DMS 273 (cell line): ENCODE results near the gene XIRP1.
"Not testable (repeated sequence)": the region's sequence is repeated elsewhere in the genome, so short reads cannot be mapped to it uniquely, and the experiment has no call there.

Experiments
- DNase-seq: peaks from one replicate; lab custom pipeline; 2025; ENCODE audit not compliant: unreplicated experiment; lab: John Stamatoyannopoulos, UW

Gene XIRP1

GRCh38 chr3:39192490-39193092, at the start of gene XIRP1:
Gene XIRP1, minus strand, starts transcription at chr3:39192595. Its CDS starts 3,150 bp downstream, at chr3:39189445.
- no peak for DNase-seq

- DNase-seq = no peak
Observed at GRCh38 chr3:39241561-39241960, 49.2 kb upstream of the XIRP1 start.

GRCh38 chr3:39237027-39237426, 44.6 kb upstream of the XIRP1 start:
- DNase-seq = no peak

- DNase-seq = no peak
Observed at GRCh38 chr3:39234651-39235050, 42.3 kb upstream of the XIRP1 start.

DNA sequence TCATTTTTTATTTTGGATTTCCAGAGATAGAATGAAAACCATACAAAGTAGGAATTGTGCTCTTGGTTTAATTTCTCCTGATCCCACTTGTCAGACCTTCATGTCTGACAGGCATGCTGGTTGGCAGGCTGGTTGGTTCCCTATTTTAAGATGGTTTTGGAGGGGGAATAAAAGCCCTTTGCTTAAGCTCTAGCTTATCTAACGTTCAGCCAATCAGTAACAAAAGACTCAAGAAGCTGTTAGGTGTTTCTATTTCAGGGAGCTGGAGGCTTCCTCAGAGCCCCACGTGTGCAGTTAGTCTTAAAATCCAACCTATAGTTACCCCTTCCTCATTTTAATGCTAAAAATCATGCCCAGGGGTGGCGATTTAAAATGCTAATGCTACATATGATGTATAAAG, 40.5 kb upstream of the XIRP1 start:
- DNase-seq = no peak

- no peak for DNase-seq
Observed at GRCh38 chr3:39230453-39230852, 38.1 kb upstream of the XIRP1 start.

DNA sequence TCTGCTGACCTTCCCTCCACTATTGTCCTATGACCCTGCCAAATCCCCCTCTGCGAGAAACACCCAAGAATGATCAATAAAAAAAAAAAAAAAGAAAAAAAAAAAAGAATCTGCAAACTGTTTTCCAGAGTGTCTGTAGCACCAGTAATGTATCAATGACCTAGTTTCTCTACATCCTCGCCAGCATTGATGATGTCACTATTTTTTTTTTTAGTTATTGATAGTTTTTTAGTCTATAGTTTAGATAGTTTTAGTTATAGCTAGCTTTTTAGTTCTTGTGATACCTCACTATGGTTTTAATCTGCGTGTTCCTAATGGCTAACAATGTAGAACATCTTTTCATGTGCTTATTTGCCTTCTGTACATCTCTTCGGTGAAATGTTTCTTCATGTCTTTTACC, 36.1 kb upstream of the XIRP1 start:
- DNase-seq = no peak

DNA sequence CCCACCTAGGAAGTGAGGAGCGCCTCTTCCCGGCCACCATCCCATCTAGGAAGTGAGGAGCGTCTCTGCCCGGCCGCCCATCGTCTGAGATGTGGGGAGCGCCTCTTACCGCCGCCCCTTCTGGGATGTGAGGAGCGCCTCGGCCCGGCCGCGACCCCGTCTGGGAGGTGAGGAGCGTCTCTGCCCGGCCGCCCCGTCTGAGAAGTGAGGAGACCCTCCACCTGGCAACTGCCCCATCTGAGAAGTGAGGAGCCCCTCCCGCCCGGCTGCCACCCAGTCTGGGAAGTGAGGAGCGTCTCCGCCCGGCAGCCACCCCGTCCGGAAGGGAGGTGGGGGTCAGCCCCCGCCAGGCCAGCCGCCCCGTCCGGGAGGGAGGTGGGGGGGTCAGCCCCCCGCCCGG, 35.2 kb upstream of the XIRP1 start:
- DNase-seq = not testable (repeated sequence)

- no peak for DNase-seq
Observed at GRCh38 chr3:39226106-39226741, 33.8 kb upstream of the XIRP1 start.

- DNase-seq = no peak
Observed at GRCh38 chr3:39224288-39224687, 31.9 kb upstream of the XIRP1 start.

GRCh38 chr3:39222939-39223338, 30.5 kb upstream of the XIRP1 start:
- DNase-seq = no peak

- no peak for DNase-seq
Observed at GRCh38 chr3:39222462-39222861, 30.1 kb upstream of the XIRP1 start.

DNA sequence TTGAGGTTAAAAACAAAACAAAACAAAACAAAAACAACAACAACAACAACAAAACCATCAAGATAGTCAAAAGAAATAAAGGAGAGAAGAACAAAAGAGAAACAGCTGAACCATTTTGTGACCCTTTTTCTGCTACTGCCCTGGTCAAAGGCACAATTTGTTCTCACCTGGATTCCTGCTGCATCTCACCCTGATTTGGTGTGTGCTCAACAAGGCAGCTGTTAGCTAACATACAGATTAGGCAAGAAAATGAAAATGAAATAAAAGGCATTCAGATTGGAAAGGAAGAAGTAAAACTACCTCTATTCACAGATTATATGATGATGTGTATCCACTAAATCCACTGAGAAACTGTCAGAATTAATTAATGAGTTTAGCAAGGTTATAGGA, 28.7 kb upstream of the XIRP1 start:
- no peak for DNase-seq

DNA sequence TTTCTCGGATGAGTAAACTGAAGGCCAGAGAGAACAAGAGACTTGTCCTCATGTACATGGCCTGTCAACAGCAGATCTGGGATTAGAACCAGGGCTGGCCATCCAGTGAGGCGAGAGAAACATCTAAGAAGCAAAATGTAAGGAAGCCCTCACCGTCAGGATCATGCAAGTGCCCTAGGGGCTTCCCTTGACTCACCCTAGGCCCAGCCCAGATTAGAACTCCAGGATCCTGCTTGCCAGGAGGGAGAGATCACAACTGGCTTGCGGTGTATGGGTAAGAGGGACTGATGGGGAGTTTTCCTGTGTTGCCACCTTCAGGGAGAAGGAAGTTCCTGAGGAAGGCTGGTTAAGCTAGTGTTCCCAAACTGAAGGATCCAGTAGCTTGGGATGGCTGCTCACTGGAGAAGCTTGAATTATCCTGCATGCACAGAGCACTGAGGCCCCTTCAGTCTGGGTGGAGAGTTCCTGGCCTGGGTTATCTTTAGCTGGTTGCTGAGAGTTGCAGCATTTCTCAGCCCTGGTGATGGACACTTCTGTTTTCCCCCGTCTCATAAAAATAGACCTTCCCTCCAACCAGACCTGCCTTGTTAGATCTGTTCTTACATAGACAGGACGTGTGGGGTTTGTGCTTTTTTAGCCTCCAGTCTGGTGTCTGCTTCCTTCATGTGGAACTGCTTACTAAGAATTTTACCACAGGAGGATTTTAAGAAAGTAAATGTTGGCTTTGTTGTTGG, 28.2 kb upstream of the XIRP1 start:
- DNase-seq = no peak

- DNase-seq = no peak
Observed at GRCh38 chr3:39219702-39220101, 27.3 kb upstream of the XIRP1 start.

GRCh38 chr3:39216176-39216790, 23.9 kb upstream of the XIRP1 start:
- peak; percentile 18 for DNase-seq

GRCh38 chr3:39213613-39214012, 21.2 kb upstream of the XIRP1 start:
- DNase-seq = no peak

DNA sequence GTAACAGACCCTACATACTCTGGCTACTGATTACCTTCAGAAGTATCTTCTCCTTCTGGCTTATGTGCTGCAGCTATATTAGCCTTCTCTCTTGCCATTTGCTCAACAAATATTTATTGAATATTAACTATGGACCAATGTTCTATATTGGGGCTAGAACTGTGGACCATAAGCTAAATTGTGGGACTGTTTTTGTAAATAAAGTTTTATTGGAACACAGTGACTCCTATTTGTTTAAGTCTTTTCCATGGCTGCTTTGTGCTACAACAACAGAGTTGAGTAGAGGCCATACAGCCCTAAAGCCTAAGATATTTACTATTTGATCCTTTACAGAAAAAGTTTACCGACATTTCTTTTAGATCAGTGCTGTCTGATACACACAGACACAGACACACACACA, 20.3 kb upstream of the XIRP1 start:
- no peak for DNase-seq

- no peak for DNase-seq
Observed at GRCh38 chr3:39211332-39212130, 19.1 kb upstream of the XIRP1 start.

DNA sequence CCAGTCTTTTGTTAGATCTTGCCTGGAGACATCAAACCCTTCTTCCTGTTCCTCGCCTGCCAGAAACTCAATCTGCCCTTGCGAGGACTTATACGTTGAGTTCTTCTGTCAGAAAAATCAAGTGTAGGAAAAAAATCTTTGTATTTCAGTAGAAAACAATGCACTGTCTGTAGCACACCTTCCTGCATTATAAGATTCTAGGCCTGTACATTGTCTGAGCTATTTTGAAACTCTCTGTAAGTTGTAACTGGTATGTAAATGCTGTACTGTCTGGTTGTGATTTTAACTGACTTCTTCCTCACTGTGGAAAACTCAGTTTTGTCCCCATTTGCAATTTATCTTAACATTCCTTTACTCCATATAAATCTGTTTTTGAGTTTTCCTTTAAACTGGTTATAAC, 17.7 kb upstream of the XIRP1 start:
- no peak for DNase-seq

GRCh38 chr3:39209329-39209970, 17.1 kb upstream of the XIRP1 start:
- DNase-seq = no peak
